Activated T-helper 2 cell treated with anti-CD3 and anti-CD28 coated beads, Interferon-gamma antibody, Interleukin-2, Interleukin-4, amounts not matched to agents 10 μg/mL and 5 μg/mL and 100 μg/mL, durations not matched to agents 14 hours and 24 hours and 36 hours (primary cell): ENCODE results near the gene TIE1. TPM values are rescaled to one million over a fixed set of nuclear protein-coding genes. Genes with fewer than 3 reads are reported as not detected.

ENCODE experiments used
- DNase-seq: peaks from one replicate; pipeline ENCODE4 v3.0.0; 2021; ENCODE audit warnings: low spot score
- H3K27ac Mint-ChIP-seq: one replicate; pipeline ENCODE4 v1.8.0; 2021; ENCODE audit warnings: mixed read lengths
- H3K27me3 Mint-ChIP-seq: one replicate; pipeline ENCODE4 v1.8.0; 2021; ENCODE audit warnings: low read depth, mixed read lengths
- H3K36me3 Mint-ChIP-seq: one replicate; pipeline ENCODE4 v1.8.0; 2021; ENCODE audit warnings: low read depth, mixed read lengths
- H3K4me1 Mint-ChIP-seq: one replicate; pipeline ENCODE4 v1.8.0; 2021; ENCODE audit warnings: low read depth, mixed read lengths
- H3K4me3 Mint-ChIP-seq: one replicate; pipeline ENCODE4 v1.8.0; 2021; ENCODE audit warnings: low read depth, mild to moderate bottlenecking, moderate library complexity, mixed read lengths
- H3K9me3 Mint-ChIP-seq: one replicate; pipeline ENCODE4 v1.8.0; 2021; ENCODE audit warnings: mixed read lengths
- intact Hi-C: fragments of 100-400 bp; cut with micrococcal nuclease; formaldehyde crosslinking; loops from one replicate; pipeline ENCODE4 v1.15.1; 2023
- total RNA-seq: library from RNA; stranded (reverse); gene quantifications from 2 replicates; pipeline ENCODE4 v1.2.3, GENCODE V29; 2022

TIE1 gene
- total RNA-seq, 1 donor from 2014 or later: 2.9 TPM

DNA sequence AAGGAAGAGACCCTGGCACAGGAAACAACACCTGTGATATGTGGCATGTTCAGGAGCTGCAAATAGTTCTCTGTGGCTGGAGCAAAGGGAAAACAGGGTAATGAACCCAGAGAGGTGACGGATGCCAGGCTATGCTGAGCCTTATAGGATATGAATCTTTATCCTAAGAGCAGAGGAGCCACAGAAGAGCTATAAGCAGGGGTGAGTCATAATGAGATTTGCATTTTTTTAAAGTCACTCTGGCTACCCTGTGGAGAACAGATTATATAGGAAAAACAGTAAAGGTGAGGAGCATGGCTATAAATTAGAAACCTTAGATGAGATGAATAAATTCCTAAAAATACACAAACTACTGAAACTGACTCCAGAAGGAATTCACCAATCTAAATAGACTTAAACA, 24.0 kb downstream of the TIE1 start:
- Mint-ChIP-seq H3K9me3 (peaks cover 28% of the 10 kb centered on the region), H3K27ac (no peak overlapping the region), H3K4me3 (no peak overlapping the region), H3K36me3 (peaks cover 5% of the 10 kb centered on the region), H3K27me3 (no peaks in the 10 kb centered on the region), H3K4me1 (peaks cover 16% of the 10 kb centered on the region)
- no peak for DNase-seq
- intact Hi-C loops: no loop called here

DNA sequence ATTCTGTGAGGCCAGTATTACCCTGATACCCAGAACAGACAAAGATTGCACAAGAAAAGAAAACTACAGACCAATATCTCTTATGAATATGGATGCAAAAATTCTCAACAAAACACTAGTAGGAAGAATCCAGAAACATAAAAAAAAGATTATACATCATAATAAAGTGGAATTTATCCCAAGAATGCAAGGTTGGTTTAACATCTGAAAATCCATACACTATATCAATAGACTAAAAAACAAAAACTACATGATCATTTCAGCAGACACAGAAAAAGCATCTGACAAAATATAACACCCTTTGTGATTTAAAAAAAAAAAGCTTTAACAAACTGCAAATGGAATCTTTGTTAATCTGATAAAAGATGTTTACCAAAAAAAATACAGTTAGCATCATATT, 24.6 kb downstream of the TIE1 start:
- H3K4me3 Mint-ChIP-seq: no peak overlapping the region
- H3K27ac Mint-ChIP-seq: no peak overlapping the region
- peaks cover 5% of the 10 kb centered on the region for H3K36me3 Mint-ChIP-seq
- intact Hi-C loops: no loop called here
- peaks cover 28% of the 10 kb centered on the region for H3K9me3 Mint-ChIP-seq
- no peaks in the 10 kb centered on the region for H3K27me3 Mint-ChIP-seq
- no peak for DNase-seq
- peaks cover 19% of the 10 kb centered on the region for H3K4me1 Mint-ChIP-seq

DNA sequence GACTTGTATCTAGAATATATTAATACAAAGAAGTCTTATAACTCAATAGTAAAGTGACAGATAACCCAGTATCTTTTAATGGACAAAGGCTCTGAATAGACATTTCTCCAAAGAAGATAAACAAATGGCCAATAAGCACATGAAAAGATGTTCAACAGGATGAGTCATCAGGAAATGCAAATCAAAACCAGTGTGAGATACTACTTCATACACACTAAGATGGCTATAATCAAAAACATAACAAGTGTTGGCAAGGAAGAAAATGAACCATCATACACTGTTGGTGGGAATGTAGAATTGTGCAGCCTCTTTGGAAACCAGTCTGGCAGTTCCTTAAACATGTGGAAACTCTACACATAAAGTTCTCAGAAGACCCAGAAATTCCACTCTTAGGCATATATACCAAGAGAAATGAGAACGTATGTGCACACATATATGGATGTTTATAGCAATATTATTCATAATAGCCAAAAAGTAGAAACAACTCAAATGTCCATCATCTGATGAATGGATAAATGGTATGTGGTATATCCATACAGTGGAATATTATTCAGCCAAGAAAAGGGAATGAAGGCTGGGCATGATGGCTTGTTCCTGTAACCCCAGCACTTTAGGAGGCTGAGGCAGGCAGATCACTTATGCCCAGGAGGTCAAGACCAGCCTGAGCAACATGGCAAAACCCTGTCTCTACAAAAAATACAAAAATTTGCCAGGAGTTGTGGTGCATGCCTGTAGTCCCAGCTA, 26.9 kb downstream of the TIE1 start:
- H3K36me3 Mint-ChIP-seq: peaks cover 5% of the 10 kb centered on the region
- no peak overlapping the region for H3K27ac Mint-ChIP-seq
- peaks cover 28% of the 10 kb centered on the region for H3K9me3 Mint-ChIP-seq
- H3K27me3 Mint-ChIP-seq: no peaks in the 10 kb centered on the region
- peaks cover 25% of the 10 kb centered on the region for H3K4me1 Mint-ChIP-seq
- no peak for DNase-seq
- intact Hi-C loops: no loop called here
- no peak overlapping the region for H3K4me3 Mint-ChIP-seq

DNA sequence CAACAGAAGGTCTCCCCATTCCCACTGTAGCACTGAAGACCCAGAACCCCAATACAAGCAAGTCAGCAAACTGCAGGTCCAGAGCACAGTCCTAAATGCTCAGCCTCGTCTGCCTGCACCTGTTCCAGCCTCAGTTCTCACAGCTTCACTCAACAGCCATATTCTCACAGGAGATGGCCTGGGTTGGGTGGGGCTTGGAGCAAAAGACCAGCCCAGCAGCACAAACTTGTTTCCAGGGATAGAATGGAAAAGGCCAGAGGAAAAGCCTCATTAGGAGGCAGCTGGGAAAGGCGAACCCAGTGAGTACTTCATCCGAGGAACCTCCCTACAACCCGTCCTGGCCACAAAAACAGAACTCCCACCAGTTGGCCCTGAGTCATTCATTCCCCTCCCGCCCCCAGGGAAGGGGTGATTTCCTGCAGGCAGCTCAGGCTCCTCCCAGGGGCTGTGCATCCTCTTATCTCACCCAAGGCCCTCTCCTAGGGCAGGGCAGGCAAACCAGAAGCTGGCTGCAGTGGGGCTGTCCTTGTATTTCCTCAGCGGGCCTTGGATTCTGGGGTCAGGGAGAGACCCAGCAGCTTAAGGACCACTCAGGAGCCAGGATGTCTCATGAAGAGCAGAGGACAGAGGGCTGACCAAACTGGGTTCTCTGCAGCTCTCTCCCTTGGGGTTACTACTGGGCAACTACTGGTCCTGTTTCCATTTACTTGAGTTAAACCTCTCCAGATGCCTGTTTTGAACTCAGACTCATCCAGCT, 29.4 kb downstream of the TIE1 start:
- no peak for DNase-seq

DNA sequence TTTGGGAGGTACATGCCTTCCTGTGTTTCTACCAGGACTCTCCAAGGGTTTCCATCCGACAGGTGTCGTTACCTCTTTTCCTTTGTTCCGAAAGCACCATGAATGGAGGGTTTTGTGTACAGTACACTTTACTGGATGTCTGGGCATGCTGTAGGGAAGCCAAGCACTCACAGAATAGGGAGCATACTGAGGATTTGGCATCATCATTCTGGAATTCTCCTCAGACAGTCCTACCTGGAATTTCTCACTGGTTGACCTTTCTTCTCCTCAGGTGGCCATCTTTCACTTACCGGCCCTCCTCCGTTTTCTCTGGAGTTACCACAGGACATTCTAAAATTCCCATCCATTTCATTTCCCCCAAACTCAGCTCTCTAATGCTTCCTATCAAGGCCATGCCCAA, 30.9 kb downstream of the TIE1 start:
- Mint-ChIP-seq H3K4me1 (peaks cover 22% of the 10 kb centered on the region), H3K9me3 (peaks cover 10% of the 10 kb centered on the region), H3K27ac (no peak overlapping the region), H3K27me3 (no peaks in the 10 kb centered on the region), H3K4me3 (no peak overlapping the region), H3K36me3 (no peaks in the 10 kb centered on the region)
- intact Hi-C loops: loop anchor here (2.0 kb wide), 2 partner anchors 13 to 37 kb away; no protein-coding TSS in a partner anchor
- DNase-seq: no peak

More for the DNA sequence above, 29.4 kb downstream of the TIE1 start:
- peak overlapping the region; percentile 65 for H3K27ac Mint-ChIP-seq
- peaks cover 22% of the 10 kb centered on the region for H3K4me1 Mint-ChIP-seq
- no peaks in the 10 kb centered on the region for H3K36me3 Mint-ChIP-seq
- intact Hi-C loops: loop anchor here (2.0 kb wide), 2 partner anchors 15 to 35 kb away; no protein-coding TSS in a partner anchor
- no peak overlapping the region for H3K4me3 Mint-ChIP-seq
- no peaks in the 10 kb centered on the region for H3K27me3 Mint-ChIP-seq
- peaks cover 17% of the 10 kb centered on the region for H3K9me3 Mint-ChIP-seq

DNA sequence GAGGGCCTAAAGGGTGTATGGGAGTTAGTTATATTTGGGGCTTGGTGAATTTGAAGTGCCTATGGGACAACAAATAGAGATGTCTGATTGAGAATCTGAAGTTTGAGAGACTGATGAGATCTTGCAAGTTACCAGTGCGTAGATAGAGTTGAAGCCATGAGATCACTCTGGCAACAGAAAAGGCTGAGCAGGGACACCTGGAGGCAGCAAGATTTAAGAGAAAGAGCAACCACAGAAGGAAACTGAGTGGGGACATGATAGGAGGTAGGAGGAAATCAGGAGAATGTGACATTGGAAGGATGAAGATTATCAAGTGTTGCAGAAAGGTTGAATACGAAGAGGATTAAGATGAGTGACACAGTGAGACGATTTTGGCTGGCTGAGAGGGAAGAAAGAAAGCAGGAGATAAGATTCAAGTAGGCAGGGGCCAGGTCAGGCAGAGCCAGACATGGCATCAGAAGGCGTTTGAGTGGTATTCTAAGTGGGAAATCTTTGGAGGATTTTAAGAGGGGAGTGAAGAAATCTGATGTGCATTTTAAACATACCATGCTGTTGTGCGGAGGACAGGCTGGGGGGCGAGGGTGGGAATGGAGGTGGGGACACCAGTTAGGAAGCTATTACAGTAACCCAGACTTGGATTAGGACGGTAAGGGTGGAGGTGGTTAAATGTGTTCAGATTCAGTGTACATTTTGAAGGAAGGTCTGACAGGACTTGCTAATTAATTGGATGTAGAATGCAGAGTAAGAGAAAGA, 33.8 kb downstream of the TIE1 start:
- Mint-ChIP-seq H3K36me3 (no peaks in the 10 kb centered on the region), H3K9me3 (no peaks in the 10 kb centered on the region), H3K4me3 (no peak overlapping the region), H3K27me3 (no peaks in the 10 kb centered on the region), H3K27ac (peak overlapping the region; percentile 1), H3K4me1 (peaks cover 13% of the 10 kb centered on the region)
- DNase-seq: no peak
- intact Hi-C loops: no loop called here

DNA sequence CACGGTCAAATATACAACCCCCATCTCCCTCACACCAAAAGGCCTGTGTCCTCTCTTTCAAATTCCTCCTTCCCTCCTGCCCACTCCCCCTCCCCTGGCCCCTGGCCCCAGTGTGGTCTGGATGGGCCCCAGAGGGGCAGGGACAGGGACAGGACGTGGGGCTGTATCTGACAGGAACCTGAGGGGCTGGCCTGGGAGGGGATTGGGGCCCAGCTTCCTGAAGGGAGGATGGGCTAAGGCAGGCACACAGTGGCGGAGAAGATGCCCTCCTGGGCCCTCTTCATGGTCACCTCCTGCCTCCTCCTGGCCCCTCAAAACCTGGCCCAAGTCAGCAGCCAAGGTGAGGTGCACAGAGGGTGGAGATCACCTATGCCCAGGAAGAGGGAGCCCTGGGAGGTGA, 36.8 kb downstream of the TIE1 start, which contains the start of gene MPL:
TSS of gene MPL (plus strand) at position 231 of the 400 bp plus-strand sequence. CDS start at position 262, 31 bp downstream.
- H3K9me3 Mint-ChIP-seq: no peaks in the 10 kb centered on the region
- H3K4me3 Mint-ChIP-seq: no peak within 1 kb of the TSS
- intact Hi-C loops: no loop called here
- H3K4me1 Mint-ChIP-seq: no peaks in the 10 kb centered on the region
- H3K36me3 Mint-ChIP-seq: no peaks in the 10 kb centered on the region
- no peak for DNase-seq
- H3K27ac Mint-ChIP-seq: no peak within 1 kb of the TSS
- H3K27me3 Mint-ChIP-seq: no peaks in the 10 kb centered on the region

DNA sequence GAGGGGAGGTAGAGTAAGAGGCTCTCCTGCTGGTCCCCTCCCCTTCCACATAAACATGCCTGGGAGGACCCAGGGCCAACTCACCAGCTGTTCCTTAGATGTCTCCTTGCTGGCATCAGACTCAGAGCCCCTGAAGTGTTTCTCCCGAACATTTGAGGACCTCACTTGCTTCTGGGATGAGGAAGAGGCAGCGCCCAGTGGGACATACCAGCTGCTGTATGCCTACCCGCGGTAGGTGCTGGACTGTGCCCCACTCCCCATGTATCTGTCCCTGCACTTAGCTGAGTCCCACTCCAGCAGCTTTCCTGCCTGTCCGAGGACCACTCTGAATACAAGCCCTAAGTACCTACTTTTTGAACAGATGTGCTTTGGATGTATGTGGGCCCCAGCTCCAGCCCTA, 37.2 kb downstream of the TIE1 start:
- DNase-seq: no peak
- intact Hi-C loops: no loop called here
- Mint-ChIP-seq H3K4me1 (no peaks in the 10 kb centered on the region), H3K9me3 (no peaks in the 10 kb centered on the region), H3K4me3 (no peak overlapping the region), H3K27ac (no peak overlapping the region), H3K27me3 (no peaks in the 10 kb centered on the region), H3K36me3 (no peaks in the 10 kb centered on the region)

DNA sequence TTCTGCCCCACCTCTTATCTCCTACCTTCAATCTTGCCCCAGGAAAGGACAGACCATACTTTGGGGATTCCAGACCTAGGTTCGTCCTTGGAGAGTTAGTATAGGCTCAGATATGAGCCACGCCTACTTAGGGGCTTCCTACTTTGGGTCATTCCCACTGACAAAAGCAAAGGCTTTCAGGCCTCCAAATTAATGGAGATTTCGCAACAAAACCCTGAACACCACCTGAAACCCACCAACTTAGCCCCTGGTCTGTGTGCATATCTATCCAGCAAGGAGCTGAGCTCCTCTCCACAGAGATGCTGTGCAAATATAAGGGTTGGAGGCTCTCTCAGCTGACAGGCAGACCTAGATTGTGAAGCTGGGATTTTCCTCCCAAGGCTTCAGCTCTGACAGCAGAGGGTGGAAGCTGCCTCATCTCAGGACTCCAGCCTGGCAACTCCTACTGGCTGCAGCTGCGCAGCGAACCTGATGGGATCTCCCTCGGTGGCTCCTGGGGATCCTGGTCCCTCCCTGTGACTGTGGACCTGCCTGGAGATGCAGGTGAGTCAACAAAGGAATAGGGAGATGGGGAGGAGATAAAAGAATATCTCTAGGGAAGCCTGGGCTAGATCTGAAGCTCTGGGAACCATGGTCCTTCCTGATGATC, 38.9 kb downstream of the TIE1 start:
- H3K36me3 Mint-ChIP-seq: no peaks in the 10 kb centered on the region
- no peak overlapping the region for H3K27ac Mint-ChIP-seq
- H3K4me1 Mint-ChIP-seq: peaks cover 10% of the 10 kb centered on the region
- H3K4me3 Mint-ChIP-seq: no peak overlapping the region
- no peaks in the 10 kb centered on the region for H3K27me3 Mint-ChIP-seq
- intact Hi-C loops: no loop called here
- H3K9me3 Mint-ChIP-seq: no peaks in the 10 kb centered on the region
- DNase-seq: no peak

DNA sequence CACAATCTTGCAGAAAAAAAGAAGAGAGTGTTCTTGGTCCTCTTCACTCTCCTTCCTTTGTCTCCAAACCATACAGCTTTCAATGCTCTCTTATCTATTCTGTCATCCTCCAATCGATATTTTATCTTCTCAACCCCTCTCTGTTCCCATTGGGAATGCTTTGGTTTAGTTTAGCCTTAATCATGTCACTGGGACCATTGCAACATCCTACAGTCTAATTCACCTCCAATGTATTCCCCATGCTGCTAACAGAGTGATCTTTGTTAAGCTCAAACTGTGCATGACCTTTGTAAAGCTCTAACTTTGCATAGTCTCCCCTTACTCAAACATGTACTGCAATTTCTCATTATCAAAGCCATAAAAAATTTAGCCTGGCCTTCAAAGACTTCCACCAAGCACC, 39.8 kb downstream of the TIE1 start:
- no peak overlapping the region for H3K4me3 Mint-ChIP-seq
- no peaks in the 10 kb centered on the region for H3K9me3 Mint-ChIP-seq
- no peaks in the 10 kb centered on the region for H3K27me3 Mint-ChIP-seq
- no peak for DNase-seq
- peaks cover 15% of the 10 kb centered on the region for H3K4me1 Mint-ChIP-seq
- H3K36me3 Mint-ChIP-seq: no peaks in the 10 kb centered on the region
- no peak overlapping the region for H3K27ac Mint-ChIP-seq
- intact Hi-C loops: no loop called here

DNA sequence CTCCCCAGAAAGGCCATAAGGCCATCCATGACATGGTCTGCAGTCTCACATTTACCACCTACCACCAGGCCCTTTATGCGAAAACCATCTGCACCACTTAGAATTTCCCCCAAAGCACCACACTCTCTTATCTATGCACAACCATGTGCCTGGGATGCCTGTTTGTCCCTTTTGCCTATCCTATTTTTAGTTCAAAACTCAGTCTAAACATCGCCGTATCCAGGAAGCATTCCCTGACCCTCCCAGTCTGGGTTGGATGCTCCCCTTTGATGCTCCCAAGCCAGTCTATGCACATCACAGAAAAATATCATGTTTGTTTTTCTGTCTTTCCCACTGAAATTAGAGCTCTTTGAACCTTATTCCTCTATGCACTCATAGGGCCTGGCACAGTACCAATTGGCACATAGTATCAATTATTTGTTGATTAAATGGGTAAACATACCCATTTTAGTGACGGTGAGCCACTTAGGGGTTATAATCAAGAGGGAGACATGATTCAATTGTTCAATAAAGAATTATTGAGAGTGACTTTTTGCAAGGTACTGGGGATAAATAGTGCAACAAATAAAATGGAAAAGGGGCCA, 43.6 kb downstream of the TIE1 start:
- H3K27ac Mint-ChIP-seq: peak overlapping the region; percentile 31
- DNase-seq: no peak
- H3K4me1 Mint-ChIP-seq: peaks cover 22% of the 10 kb centered on the region
- no peaks in the 10 kb centered on the region for H3K9me3 Mint-ChIP-seq
- no peak overlapping the region for H3K4me3 Mint-ChIP-seq
- intact Hi-C loops: loop anchor here (2.0 kb wide), 1 partner anchor 14 kb away; no protein-coding TSS in a partner anchor
- H3K27me3 Mint-ChIP-seq: no peaks in the 10 kb centered on the region
- H3K36me3 Mint-ChIP-seq: no peaks in the 10 kb centered on the region

DNA sequence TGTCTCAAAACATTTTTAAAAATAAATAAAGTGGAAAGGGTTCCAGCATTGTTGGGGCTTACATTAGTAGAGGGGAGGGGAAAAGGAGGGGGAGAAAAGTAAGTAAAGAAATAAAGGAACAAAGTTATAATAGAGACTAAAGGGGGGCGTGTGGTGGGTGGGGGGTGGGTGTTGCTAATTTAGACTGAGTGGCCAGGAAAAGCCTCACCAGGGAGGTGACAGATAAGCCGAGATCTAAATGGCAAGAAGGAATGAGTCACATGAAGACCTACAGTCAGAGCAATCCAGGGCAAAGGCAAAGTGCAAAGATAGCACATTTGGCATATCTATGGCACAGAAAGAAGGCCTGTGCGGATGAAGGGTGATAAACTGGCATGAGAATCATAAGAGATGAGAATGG, 44.3 kb downstream of the TIE1 start:
- H3K4me3 Mint-ChIP-seq: no peak overlapping the region
- intact Hi-C loops: loop anchor here (2.0 to 5.0 kb wide), 2 partner anchors 14 to 48 kb away; no protein-coding TSS in a partner anchor

More for the DNA sequence above, 44.3 kb downstream of the TIE1 start:
- Mint-ChIP-seq H3K9me3 (no peaks in the 10 kb centered on the region), H3K4me1 (peaks cover 29% of the 10 kb centered on the region), H3K27me3 (no peaks in the 10 kb centered on the region), H3K36me3 (no peaks in the 10 kb centered on the region), H3K27ac (peak overlapping the region; percentile 86)
- DNase-seq: no peak
